Measurements from ENCODE around the gene CFAP100.

The CFAP100 gene

GRCh38 chr3:126439968-126440708 lies 45.4 kb downstream of the CFAP100 start:
- no peak overlapping the region for H4K8ac ChIP-seq (ENCODE audit: low read depth, low read length)
- H3K9me3 ChIP-seq (replicated peaks in 1 of 2; ENCODE audit: control insufficient read depth in 2 of 2, insufficient read depth in 1 of 2, low read depth in 1 of 2, low read length in 2 of 2) = no peaks in the 10 kb centered on the region
- H2BK12ac ChIP-seq (ENCODE audit: low read length) = no peak overlapping the region
- H2AFZ ChIP-seq (ENCODE audit: low read length) = no peak overlapping the region
- no peak overlapping the region for H2BK120ac ChIP-seq (ENCODE audit: low read depth, low read length)
- no CpG with 5 or more reads among the region's 12 CpGs for WGBS, 2 donors (ENCODE audit: extremely low coverage in 2 of 2, insufficient read length in 2 of 2, insufficient replicate concordance in 1 of 2)
- H2AK5ac ChIP-seq (ENCODE audit: low read depth, low read length) = peak overlapping the region; percentile 15
- H3K27me3 ChIP-seq (ENCODE audit: control insufficient read depth in 3 of 3, insufficient read depth in 3 of 3, low read depth in 1 of 3, low read length in 3 of 3) = no peaks in the 10 kb centered on the region
- DNase-seq (ENCODE audit: low spot score) = no peak
- no peak overlapping the region for H3K4me3 ChIP-seq (ENCODE audit: low read length in 2 of 2)
- H2BK5ac ChIP-seq (ENCODE audit: low read length) = peak overlapping the region; percentile 79
- peaks cover 0 to 31% of the 10 kb centered on the region in 2 donors for H3K36me3 ChIP-seq (replicated peaks in 1 of 2; ENCODE audit: control insufficient read depth in 2 of 2, insufficient read depth in 2 of 2, low read length in 2 of 2)
- H4K91ac ChIP-seq (ENCODE audit: low read depth, low read length, poor library complexity) = no peak overlapping the region
- H3K4me2 ChIP-seq (ENCODE audit: insufficient read depth, low read length, poor library complexity, severe bottlenecking) = no peak overlapping the region
- no peak overlapping the region for H3K23ac ChIP-seq (ENCODE audit: low read depth, low read length, poor library complexity)
- H3K79me1 ChIP-seq (ENCODE audit: low read depth, low read length) = no peaks in the 10 kb centered on the region
- peaks cover 0 to 7% of the 10 kb centered on the region in 2 donors for H3K4me1 ChIP-seq (ENCODE audit: control insufficient read depth in 2 of 2, insufficient read depth in 1 of 2, low read depth in 1 of 2, low read length in 2 of 2)
- H3K14ac ChIP-seq (ENCODE audit: low read length) = no peak overlapping the region
- no peak overlapping the region for H3K9ac ChIP-seq (ENCODE audit: low read depth, low read length, poor library complexity)
- no peak overlapping the region for H3K4ac ChIP-seq (ENCODE audit: low read length)
- peak overlapping the region; percentile 49 for H2BK15ac ChIP-seq (ENCODE audit: low read length)
- no peak overlapping the region for H3K27ac ChIP-seq (replicated peaks; ENCODE audit: low read length)
- peak overlapping the region; percentile 82 for H3K18ac ChIP-seq (ENCODE audit: low read length)

GRCh38 chr3:126440709-126440995 lies 45.9 kb downstream of the CFAP100 start:
- H2AFZ ChIP-seq (ENCODE audit: low read length) = no peak overlapping the region
- H3K79me1 ChIP-seq (ENCODE audit: low read depth, low read length) = no peaks in the 10 kb centered on the region
- H3K27ac ChIP-seq (replicated peaks; ENCODE audit: low read length) = no peak overlapping the region
- no peak overlapping the region for H3K9ac ChIP-seq (ENCODE audit: low read depth, low read length, poor library complexity)
- peaks cover 0 to 31% of the 10 kb centered on the region in 2 donors for H3K36me3 ChIP-seq (replicated peaks in 1 of 2; ENCODE audit: control insufficient read depth in 2 of 2, insufficient read depth in 2 of 2, low read length in 2 of 2)
- peaks cover 0 to 7% of the 10 kb centered on the region in 2 donors for H3K4me1 ChIP-seq (ENCODE audit: control insufficient read depth in 2 of 2, insufficient read depth in 1 of 2, low read depth in 1 of 2, low read length in 2 of 2)
- no peak overlapping the region for H3K4ac ChIP-seq (ENCODE audit: low read length)
- DNase-seq (ENCODE audit: low spot score) = no peak
- no peaks in the 10 kb centered on the region for H3K27me3 ChIP-seq (ENCODE audit: control insufficient read depth in 3 of 3, insufficient read depth in 3 of 3, low read depth in 1 of 3, low read length in 3 of 3)
- H2BK5ac ChIP-seq (ENCODE audit: low read length) = peak overlapping the region; percentile 79
- peak overlapping the region; percentile 49 for H2BK15ac ChIP-seq (ENCODE audit: low read length)
- H2BK12ac ChIP-seq (ENCODE audit: low read length) = no peak overlapping the region
- no peak overlapping the region for H3K14ac ChIP-seq (ENCODE audit: low read length)
- no peak overlapping the region for H3K4me2 ChIP-seq (ENCODE audit: insufficient read depth, low read length, poor library complexity, severe bottlenecking)
- no peak overlapping the region for H4K8ac ChIP-seq (ENCODE audit: low read depth, low read length)
- H2BK120ac ChIP-seq (ENCODE audit: low read depth, low read length) = no peak overlapping the region
- no CpG with 5 or more reads among the region's 9 CpGs for WGBS, 2 donors (ENCODE audit: extremely low coverage in 2 of 2, insufficient read length in 2 of 2, insufficient replicate concordance in 1 of 2)
- no peak overlapping the region for H2AK5ac ChIP-seq (ENCODE audit: low read depth, low read length)
- peak overlapping the region; percentile 13 for H4K91ac ChIP-seq (ENCODE audit: low read depth, low read length, poor library complexity)
- peak overlapping the region; percentile 74 for H3K18ac ChIP-seq (ENCODE audit: low read length)
- H3K9me3 ChIP-seq (replicated peaks in 1 of 2; ENCODE audit: control insufficient read depth in 2 of 2, insufficient read depth in 1 of 2, low read depth in 1 of 2, low read length in 2 of 2) = no peaks in the 10 kb centered on the region
- no peak overlapping the region for H3K23ac ChIP-seq (ENCODE audit: low read depth, low read length, poor library complexity)
- H3K4me3 ChIP-seq (ENCODE audit: low read length in 2 of 2) = no peak overlapping the region

DNA sequence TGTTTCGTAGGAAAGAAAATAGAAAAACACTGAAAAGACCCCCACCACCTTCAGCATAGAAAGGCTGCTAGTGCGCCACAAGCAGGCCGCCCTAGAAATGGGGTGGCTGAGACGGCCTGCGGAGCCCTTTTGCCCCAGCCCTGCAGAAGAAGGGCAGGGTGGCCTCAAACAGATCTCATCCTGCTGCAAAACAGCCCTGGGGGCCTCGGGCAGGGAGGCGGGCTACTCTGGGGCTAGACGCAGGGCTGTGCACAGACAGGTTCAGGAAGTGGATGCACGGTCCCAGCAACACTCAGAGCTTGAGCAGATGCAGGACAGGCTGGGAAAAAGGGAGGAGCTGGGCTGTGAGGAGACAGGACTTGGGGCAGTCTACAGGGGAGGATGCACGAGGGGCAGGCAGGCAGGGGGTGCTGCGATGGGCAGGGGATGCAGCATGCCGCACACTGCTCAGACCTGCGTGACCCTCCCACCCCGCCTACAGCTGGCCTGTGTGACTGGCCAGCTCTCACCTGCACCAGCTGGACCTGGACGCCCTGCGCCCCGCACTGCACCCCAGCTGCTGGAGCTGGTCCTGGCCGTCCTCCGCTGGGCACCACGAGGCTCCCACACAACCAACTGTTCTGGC lies 46.7 kb downstream of the CFAP100 start:
- H2BK12ac ChIP-seq (ENCODE audit: low read length) = no peak overlapping the region
- no peak overlapping the region for H3K9ac ChIP-seq (ENCODE audit: low read depth, low read length, poor library complexity)
- H3K14ac ChIP-seq (ENCODE audit: low read length) = no peak overlapping the region
- no peaks in the 10 kb centered on the region for H3K79me1 ChIP-seq (ENCODE audit: low read depth, low read length)
- WGBS, 2 donors (ENCODE audit: extremely low coverage in 2 of 2, insufficient read length in 2 of 2, insufficient replicate concordance in 1 of 2) = no CpG with 5 or more reads among the region's 20 CpGs
- no peak overlapping the region for H3K4ac ChIP-seq (ENCODE audit: low read length)
- no peak overlapping the region for H2BK15ac ChIP-seq (ENCODE audit: low read length)
- no peak for DNase-seq (ENCODE audit: low spot score)
- no peaks in the 10 kb centered on the region for H3K9me3 ChIP-seq (replicated peaks in 1 of 2; ENCODE audit: control insufficient read depth in 2 of 2, insufficient read depth in 1 of 2, low read depth in 1 of 2, low read length in 2 of 2)
- H4K8ac ChIP-seq (ENCODE audit: low read depth, low read length) = no peak overlapping the region
- no peak overlapping the region for H3K4me2 ChIP-seq (ENCODE audit: insufficient read depth, low read length, poor library complexity, severe bottlenecking)
- H3K23ac ChIP-seq (ENCODE audit: low read depth, low read length, poor library complexity) = no peak overlapping the region
- no peak overlapping the region for H4K91ac ChIP-seq (ENCODE audit: low read depth, low read length, poor library complexity)
- no peak overlapping the region for H3K4me3 ChIP-seq (ENCODE audit: low read length in 2 of 2)
- H2BK5ac ChIP-seq (ENCODE audit: low read length) = no peak overlapping the region
- peaks cover 0 to 33% of the 10 kb centered on the region in 2 donors for H3K36me3 ChIP-seq (replicated peaks in 1 of 2; ENCODE audit: control insufficient read depth in 2 of 2, insufficient read depth in 2 of 2, low read length in 2 of 2)
- no peak overlapping the region for H2BK120ac ChIP-seq (ENCODE audit: low read depth, low read length)
- peak overlapping the region; percentile 12 for H2AK5ac ChIP-seq (ENCODE audit: low read depth, low read length)
- no peaks in the 10 kb centered on the region for H3K27me3 ChIP-seq (ENCODE audit: control insufficient read depth in 3 of 3, insufficient read depth in 3 of 3, low read depth in 1 of 3, low read length in 3 of 3)
- no peak overlapping the region for H2AFZ ChIP-seq (ENCODE audit: low read length)
- H3K27ac ChIP-seq (replicated peaks; ENCODE audit: low read length) = no peak overlapping the region
- peak overlapping the region; percentile 65 for H3K18ac ChIP-seq (ENCODE audit: low read length)
- H3K4me1 ChIP-seq (ENCODE audit: control insufficient read depth in 2 of 2, insufficient read depth in 1 of 2, low read depth in 1 of 2, low read length in 2 of 2) = peaks cover 0 to 10% of the 10 kb centered on the region in 2 donors

DNA sequence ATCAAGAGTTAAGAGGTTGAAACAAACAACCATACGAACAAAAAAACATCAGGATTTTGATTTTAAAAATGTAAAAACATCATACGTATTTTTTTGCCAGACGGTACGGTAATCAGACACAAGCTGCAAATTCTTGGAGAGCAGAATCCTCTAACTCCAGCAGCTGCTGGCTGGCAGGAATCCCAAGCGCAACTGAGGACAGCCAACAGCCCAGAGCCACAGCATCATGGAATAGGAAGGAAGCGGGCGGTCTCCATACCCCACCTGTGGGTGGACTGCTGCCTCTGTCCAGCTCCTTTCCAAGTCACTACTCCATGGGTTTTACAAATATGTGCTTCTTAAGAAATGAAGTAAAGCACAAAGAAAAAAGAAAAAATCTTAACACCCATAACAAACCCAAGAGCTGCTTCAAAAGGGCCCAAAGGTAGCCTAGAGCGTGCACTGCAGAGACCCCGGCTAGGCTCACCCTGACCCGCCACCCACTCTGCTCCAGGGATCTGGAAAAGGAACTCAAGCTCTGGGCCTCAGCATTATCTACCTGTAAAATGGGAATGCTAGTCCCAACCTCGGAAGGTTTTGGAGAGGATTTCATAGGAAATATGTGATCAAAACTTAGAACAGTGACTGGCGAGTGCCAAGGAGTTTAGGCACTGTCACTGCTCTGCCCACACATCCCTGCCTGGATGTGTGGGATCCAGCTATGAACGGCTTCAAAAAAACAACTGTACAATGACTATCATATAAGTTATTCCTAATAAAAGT lies 47.6 kb downstream of the CFAP100 start:
- H3K9ac ChIP-seq (ENCODE audit: low read depth, low read length, poor library complexity) = no peak overlapping the region
- no peak for DNase-seq (ENCODE audit: low spot score)
- no peaks in the 10 kb centered on the region for H3K9me3 ChIP-seq (replicated peaks in 1 of 2; ENCODE audit: control insufficient read depth in 2 of 2, insufficient read depth in 1 of 2, low read depth in 1 of 2, low read length in 2 of 2)
- no peak overlapping the region for H2BK5ac ChIP-seq (ENCODE audit: low read length)
- H4K8ac ChIP-seq (ENCODE audit: low read depth, low read length) = no peak overlapping the region
- H2BK120ac ChIP-seq (ENCODE audit: low read depth, low read length) = no peak overlapping the region
- H3K4me2 ChIP-seq (ENCODE audit: insufficient read depth, low read length, poor library complexity, severe bottlenecking) = no peak overlapping the region
- H3K14ac ChIP-seq (ENCODE audit: low read length) = no peak overlapping the region
- H4K91ac ChIP-seq (ENCODE audit: low read depth, low read length, poor library complexity) = no peak overlapping the region
- no peak overlapping the region for H3K18ac ChIP-seq (ENCODE audit: low read length)
- H3K79me1 ChIP-seq (ENCODE audit: low read depth, low read length) = no peaks in the 10 kb centered on the region
- no peak overlapping the region for H3K27ac ChIP-seq (replicated peaks; ENCODE audit: low read length)
- H3K4me1 ChIP-seq (ENCODE audit: control insufficient read depth in 2 of 2, insufficient read depth in 1 of 2, low read depth in 1 of 2, low read length in 2 of 2) = peaks cover 0 to 13% of the 10 kb centered on the region in 2 donors
- no peak overlapping the region for H3K23ac ChIP-seq (ENCODE audit: low read depth, low read length, poor library complexity)
- H3K36me3 ChIP-seq (replicated peaks in 1 of 2; ENCODE audit: control insufficient read depth in 2 of 2, insufficient read depth in 2 of 2, low read length in 2 of 2) = peaks cover 0 to 27% of the 10 kb centered on the region in 2 donors
- no CpG with 5 or more reads among the region's 13 CpGs for WGBS, 2 donors (ENCODE audit: extremely low coverage in 2 of 2, insufficient read length in 2 of 2, insufficient replicate concordance in 1 of 2)
- H3K27me3 ChIP-seq (ENCODE audit: control insufficient read depth in 3 of 3, insufficient read depth in 3 of 3, low read depth in 1 of 3, low read length in 3 of 3) = no peaks in the 10 kb centered on the region
- H3K4ac ChIP-seq (ENCODE audit: low read length) = no peak overlapping the region
- H2AFZ ChIP-seq (ENCODE audit: low read length) = no peak overlapping the region
- no peak overlapping the region for H3K4me3 ChIP-seq (ENCODE audit: low read length in 2 of 2)
- H2AK5ac ChIP-seq (ENCODE audit: low read depth, low read length) = no peak overlapping the region
- no peak overlapping the region for H2BK15ac ChIP-seq (ENCODE audit: low read length)
- H2BK12ac ChIP-seq (ENCODE audit: low read length) = no peak overlapping the region
